AG08395 (cell line): ENCODE results near the gene FOXP1.
A peak's percentile ranks its signal among the peaks of the same experiment; 100 is the strongest.

Source experiments
- DNase-seq: peaks from one replicate; pipeline ENCODE4 v3.0.0; 2012; ENCODE audit warnings: mixed read lengths, low spot score

The FOXP1 gene

DNA sequence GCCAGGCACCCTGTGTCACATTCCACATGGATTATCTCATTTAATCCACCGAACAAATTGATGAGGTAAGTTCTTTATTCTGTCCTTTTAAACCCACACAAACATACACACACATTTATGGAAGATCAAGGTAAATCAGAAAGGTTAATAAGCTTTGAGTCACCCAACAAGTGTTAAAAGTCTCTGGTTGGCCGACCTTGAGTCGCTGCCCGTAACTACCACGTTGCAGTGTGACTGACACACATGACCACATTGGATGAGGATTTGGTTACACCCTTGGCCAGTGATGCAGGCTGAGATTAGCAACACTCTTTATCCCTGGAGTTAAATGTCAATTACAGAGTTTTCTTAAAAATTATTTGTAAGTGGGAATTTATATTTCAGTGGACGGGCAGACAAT, 19.2 kb downstream of the FOXP1 start:
- DNase-seq: no peak

DNA sequence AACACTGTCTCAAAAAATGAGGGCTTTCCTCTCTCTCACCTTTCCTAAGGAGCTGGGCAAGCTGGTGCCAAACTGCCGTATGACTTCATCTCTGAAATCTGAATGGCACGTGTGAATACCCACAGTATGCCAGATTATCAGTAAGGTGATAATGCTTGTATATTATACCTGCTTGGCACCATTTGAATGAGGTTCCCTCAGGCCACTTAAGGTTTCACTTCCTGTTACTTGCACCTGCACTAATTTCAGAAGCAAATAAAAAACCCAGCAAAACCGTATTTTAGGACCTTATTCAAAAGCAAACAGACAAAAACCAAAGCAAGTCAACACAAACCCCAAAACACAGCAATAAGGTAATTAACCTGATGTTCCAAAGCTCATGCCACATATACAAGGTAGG, 19.7 kb downstream of the FOXP1 start:
- no peak for DNase-seq

DNA sequence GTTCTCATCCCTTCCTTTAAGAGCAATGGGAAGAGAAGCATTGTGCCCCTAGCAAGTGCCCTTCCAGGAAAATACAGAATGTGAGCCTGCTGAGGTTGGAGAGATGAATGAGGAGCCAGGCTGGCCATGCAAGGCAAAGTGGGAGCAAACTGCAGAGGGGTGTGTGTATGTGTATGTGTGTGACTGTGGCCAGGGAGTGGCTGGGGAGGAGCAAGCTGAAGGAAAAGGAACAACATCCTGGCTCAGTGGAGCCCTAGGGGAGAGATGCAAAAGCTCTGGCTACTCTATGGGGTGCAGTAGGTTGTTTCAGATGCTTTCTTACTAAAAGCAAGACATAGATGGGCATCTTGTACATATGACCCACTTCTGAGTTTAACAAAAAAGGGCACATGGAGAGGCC, 20.6 kb downstream of the FOXP1 start:
- no peak for DNase-seq

DNA sequence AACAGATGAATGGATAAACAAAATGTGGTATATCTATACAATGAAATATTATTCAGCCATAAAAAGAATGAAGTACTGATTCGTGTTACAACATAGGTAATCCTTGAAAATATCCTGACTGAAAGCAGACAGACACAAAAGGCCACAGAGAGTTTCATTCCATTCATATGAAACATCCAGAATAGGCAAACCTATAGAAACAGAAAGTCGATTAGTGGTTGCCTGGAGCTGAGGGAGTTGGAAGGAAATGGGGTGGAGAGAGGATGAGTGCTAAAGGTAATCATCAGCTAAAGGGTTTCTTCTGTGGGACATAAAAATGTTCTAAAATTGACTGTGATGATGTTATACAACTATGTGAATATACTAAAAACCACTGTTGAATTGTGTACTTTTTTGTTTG, 22.9 kb downstream of the FOXP1 start:
- no peak for DNase-seq

DNA sequence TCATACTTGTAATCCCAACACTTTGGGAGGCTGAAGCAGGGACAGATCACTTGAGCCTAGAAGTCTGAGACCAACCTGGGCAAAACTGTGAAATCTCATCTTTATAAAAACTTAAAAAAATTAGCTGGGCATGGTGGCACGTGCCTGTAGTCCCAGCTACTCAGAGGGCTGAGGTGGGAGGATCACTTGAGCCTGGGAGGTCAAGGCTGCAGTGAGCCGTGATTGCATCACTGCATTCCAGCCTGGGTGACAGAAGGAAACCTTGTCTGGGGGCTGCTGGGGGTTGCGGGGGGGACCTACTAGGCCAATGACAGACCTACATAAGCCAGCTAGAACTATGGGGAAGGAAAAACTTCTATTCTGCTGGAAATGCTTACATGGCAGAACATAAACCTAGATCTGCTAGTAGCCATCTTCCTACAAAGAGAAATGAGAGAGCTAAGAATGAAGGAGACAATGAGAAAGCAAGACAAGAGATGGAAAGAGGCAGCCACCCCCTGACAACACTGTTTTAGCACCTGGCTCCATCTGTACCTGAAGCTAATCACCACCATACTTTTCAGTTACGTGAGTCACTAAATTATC, 23.9 kb downstream of the FOXP1 start:
- DNase-seq: no peak

DNA sequence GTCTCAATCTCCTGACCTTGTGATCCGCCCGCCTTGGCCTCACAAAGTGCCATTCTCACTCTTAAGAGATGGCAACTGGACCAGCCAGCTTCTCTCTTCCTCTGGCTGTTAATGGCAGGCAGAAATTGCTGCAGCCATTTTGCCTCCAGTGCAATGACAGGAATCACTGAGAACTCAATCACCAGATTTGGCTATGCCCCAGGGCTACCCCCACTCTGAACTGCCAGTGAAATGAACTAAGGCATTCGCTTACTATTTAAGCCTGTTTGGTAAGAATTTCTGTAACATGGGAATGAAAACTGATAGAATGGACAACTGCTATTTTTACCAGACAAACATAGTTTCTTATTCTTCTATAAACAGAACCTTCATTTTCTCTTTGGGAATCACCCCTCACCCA, 24.5 kb downstream of the FOXP1 start:
- no peak for DNase-seq

DNA sequence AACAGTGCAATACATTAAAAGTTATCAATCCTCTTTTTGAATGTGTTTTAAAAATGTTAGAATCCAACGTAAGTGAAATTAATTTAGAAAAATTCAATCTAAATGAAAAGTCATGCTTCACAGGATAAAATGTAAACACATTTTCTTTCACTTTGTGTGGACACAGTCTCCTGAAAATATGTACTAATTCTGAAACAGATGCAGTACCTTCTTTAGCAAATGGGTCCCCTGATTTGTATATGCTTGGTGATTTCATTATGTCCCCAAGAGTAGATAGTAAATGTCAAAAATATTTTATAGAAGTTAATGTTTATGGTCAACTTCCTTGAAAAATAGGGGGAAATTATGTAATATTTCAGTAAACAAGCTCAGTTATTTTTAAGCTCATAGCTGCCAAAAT, 28.9 kb downstream of the FOXP1 start:
- no peak for DNase-seq

DNA sequence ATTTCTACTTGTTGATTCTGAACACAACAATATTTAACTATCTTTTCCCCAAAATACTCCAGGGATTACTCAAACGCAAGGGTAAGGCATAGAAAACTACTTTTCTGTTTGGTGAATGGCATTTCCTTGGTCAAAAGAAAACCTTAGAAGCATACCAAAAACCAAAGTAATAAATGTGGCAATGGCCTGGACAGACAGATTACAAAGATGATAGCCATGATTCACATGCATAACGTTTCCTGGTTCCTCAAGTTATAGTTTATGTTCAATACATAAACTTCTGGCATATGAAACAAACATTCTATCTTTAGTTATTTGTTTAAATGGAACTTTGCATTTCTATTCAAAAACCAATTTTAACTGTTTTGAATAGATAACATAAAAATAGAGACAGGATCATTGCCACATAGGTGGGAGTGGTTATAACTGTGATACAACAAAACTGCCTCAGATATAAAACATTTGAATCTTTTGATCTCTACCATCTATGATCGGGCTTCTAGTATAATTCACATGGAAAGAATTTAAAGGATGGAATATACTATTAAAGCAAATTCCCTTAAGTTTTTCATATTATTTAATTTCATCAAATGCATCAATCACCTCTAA, 32.1 kb downstream of the FOXP1 start:
- peak; percentile 27 for DNase-seq

DNA sequence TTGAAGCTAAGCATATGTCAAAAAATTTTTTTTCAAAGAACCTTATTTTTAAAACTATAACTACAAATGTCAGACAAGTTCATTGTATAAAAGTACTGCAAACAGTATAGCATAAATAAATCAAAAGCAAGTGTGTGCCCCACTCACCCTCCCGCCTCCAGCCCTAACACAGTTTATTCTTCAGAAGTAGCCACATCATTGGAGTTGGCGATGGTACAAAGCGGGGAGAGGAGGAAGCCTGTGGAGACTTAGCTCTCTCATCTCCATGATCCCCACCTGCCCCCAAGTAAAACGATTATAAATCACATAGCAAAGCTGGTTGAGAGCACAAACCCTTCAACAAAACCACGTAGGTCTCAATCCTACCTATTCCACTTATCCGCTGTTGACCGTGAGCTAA, 33.6 kb downstream of the FOXP1 start:
- no peak for DNase-seq

DNA sequence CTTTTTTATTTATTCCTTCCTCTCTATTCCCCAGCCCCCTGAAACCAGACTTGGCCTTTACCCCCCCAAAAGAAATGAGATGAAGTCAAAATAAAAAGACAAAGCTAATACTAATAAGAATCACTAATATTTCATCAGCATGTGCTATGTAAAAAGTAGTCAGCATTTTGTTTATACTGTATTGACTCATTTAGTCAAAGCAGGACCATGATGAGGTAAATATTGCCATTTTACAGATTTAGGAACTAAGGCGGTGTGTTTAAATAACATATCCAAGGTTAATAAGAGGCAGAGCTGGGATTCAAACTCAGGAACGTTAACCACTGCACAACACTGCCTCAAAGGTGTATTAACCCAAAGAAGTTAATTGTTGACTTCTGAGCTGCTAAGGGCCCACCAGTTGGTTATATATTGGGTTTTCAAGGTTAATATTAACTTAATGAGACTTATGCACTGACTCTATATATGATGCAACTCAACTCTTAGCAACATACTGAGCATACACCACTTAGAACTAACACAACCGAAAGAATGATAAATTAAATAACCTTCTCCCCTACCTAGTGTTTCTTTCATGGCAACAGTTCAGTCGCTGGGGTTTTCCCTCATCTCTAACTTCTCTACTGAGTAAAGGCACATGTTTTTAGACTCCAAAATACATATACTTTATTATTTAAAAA, 34.7 kb downstream of the FOXP1 start:
- DNase-seq: no peak

DNA sequence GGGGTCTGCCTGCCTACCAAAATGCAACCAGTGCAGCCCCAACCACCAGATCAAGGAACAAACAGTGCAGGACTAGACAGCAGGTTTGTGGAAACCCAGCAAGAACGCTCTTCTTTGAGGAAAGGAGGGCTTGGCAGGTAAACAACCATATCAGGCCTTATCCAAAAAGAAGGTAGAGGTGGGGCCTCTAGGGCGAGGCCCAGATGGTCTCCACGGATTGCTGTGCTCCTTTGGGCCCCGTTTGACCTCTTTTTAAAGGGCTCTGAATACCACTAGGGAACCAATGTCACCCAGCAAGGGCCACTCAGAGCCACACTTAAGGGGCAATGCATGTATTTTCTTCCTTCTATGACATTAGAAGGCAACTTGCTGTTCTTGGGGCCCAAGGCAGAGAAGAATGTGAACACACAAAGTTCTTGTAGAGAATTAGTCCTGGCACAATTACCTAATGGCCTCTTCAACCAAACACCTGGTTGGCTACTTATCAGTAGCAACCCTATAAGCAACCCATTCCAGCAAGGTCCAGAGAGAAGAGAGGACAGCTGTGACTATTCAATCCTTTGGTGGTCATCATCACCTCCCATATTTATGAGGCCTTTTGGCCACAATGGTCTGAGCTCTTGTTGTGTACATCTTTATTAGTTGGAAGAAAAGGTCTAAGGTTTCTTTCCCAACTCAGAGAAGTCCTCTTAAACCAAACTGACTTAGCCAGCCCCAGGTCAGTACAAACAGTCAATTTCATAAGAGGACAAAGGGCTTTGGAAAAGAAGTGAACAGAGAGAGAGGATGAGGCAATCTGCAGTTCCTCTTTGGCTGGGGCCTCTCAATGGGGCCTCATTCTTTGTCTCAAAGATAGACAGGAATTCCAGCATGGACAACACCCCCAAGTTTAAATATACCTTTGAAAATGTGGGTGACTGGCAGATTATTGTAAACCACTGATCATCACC, 36.0 kb downstream of the FOXP1 start:
- no peak for DNase-seq

DNA sequence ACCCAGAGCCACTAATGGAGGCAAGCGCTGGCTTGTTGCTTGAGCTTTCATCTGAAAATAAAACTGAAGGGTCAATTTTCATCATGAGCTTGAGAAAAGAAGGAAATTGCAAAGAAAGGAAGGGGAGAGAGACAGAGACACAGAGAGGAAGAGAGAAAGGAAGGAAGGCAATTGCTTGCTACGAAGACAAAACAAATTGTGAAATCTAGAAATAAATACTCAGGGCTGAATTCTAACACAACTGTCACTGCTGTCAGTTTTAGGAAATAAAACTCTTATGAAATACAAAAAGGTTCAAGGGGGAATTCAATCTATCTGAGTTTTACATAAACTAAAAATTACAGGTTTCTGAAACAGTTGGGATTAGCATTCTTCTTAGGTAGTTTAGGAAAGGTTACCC, 36.7 kb downstream of the FOXP1 start:
- no peak for DNase-seq

DNA sequence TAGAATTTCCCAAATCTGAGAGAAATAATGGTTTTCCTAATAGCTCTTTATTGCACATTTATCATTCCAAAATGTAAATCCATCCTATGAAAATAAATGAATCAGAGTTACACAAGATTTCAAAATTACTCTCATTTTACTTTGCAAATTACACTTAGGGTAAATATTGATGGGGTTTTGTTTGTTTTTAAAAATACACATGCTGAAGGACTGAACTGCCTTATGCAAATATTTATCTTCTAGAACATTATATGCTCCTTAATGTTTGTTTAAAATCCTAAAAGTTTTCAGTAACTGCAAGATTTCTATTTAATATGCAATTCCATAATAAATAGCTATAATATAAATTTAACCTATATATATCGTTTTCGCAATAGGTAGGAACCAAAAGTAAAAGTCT, 38.2 kb downstream of the FOXP1 start:
- no peak for DNase-seq

DNA sequence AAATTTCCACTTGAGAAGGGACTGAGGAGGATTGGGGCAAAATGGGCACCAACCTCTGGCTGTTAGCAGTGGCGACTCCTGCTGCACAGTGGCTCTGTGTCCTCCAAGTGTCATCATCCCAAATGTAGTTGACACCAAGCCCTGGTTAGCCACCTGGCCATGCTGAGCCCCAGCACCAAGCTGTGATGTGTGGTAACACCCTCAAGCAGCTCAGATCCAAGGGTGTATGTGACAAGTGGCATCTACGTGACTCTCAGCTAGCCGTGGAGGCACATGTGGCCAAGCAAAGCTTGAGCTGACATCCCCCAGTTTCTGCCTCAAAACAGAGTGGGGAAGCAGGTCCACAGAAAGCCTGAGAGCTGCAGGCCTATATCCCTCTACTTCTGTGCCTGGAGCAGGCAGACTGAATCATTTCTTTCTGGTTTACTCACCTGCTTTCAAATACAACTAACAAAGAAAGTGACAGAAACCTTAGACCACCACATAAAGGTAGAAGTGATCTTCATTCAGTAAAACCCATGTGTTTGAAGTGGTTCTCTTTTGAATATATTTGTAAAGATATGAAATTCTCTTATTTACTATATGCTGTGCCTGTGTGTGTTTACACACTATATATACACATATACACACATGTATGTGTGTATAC, 40.0 kb downstream of the FOXP1 start:
- no peak for DNase-seq

DNA sequence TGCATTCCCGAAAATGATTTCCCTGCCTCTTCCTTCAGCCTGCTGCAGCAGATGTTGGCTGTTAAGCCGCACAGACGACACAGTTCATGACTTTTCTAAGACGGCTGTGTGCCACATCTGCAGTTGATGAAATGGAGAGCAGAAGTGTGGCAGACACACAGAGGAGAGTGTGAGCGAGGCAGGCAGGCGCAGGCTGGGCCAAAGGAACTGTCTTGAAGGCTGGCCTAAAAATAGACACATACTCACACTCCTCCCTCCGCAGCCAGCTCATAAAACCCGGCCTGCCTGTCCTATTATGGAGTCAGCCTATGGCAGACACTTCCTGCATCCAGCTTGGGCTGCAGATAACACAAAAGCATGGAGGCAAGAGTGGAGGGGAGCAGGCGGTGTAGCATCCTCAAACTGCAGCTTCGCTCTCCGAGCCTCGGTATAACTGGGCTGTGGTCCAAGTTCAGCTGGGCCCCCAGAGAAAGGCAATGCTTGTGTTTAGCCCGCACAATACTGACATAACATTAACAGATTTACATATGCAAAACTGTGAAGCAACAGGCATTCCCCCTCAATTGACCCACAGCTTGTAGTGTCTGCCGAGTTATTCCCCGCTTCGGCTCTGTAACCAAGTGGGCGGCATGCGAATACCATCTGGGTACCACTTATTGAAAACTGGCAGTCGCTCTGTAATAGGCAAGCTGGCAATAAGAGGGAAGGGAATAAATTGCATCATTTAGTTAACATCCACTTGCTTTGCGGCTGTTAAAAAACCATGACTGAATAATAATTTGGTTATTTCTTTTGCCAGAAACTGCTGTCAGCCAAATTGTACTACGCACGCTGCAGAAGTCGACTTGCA, 40.8 kb downstream of the FOXP1 start:
- DNase-seq: peak; percentile 93

DNA sequence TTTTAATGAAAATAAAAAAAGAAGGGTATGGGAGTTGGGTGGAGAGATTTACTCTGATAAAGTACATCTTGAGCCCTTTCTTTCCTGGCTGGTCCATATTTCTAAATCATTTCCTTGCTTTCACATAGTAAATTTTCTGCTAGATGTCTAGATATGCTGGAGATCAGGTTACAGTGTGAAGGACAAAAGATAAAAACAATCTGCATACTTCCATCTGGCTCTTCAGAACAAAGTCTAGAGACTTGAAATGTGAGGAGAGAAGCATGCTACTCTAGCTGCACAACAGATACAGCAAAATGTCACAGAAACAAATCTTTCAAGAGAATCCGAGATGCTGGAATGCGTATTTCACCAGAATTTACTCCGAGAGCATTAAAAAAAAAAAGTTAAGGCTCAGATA, 42.2 kb downstream of the FOXP1 start:
- DNase-seq: no peak

DNA sequence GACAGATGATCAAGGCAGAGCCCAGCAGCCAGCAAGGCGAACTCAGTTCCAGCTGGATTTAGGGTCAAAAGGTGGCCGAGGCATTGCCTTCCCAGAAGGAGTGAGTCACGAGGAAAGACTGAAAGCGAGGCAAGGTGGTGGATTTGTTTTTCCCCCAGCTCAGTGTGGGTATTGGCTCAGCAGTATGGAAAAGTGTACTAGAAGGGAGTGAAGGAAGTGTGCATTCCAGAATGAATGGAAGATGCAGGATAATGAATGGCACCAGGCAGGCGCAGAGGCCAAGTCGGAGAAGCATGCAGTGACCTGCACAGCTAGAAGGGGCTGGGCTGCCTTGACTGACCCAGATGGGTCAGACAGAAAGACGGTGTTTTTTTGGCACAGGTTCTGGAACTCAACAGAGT, 46.3 kb downstream of the FOXP1 start:
- peak; percentile 82 for DNase-seq

DNA sequence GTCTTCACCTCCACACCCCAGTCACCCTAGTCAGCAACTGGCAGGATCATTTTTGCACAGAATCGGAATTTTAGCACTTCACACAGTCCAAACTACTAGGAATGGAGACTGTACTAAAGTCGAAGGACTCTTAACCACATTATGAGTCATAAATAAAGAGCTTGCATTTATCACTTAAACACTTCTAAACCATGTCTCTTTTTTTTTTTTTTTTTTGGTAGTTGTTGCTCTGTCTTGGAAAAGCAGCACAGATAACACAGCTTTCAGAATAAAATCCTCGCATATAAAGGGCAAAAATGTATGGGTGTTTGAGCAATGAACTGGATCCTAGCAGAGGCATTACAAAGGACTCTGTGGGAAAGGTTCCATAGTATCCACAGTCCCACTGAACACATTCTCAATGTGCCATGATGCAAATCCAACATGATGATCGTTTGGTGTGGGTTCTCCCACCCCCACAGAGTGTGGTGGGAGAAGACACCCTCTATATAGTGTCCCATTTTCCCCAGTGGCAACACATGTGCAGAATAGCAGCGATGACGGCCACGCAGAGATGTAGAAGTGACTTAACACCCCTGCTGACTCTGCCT, 47.1 kb downstream of the FOXP1 start:
- DNase-seq: peak; percentile 85

DNA sequence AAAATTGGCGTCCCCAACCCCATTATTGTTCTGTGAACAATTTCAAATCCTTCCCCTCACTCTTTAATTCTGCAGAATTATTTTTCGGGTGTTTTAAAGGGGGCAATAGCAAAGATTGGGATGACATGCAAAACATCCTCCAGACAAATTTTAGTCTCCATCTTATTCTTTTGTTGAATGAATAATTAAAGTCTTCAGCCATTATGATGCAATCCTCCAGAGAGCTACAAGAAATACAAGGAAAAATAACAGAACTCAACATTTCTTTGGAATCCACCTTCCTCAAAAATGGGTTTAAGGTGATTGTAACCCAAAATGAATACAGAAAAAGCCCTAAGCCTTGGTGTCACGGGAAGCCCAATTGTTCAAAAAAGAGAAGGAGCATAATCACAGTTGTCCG, 49.9 kb downstream of the FOXP1 start:
- DNase-seq: no peak

DNA sequence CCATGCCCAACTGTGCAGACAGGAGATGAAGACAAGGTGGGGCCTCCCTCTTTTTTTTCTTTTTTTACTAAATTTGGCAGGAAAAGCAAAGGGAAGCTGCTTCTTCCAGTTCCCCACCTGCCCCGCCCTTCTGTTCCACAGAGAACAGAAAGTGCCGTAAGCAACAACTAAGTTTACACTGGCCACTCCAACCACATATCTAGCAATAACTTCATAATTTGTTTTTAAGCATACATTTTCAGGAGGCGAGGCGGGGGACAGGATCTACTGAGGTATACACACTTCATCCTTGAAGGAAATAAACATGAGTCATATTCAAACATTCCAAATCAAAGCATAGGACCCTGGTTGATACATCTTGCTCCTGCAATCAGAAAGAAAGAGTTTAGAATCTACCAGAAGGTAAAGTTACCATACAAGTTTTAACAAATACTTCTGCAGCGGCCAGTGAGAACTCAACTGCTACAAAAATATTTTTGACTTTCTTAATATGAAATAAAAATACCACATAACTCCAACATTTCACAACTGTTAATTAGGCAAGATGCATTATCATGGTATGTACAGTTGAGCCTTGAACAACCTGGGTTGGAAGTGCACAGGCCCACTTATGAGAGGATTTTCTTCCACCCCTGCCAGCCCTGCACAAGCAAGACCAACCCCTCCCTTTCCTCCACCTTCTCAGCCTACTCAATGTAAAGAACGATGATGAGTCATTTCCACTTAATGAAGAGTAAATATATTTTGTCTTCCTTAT, 50.7 kb downstream of the FOXP1 start:
- no peak for DNase-seq
